Endothelial cell of umbilical vein (primary cell): ENCODE measurements around the gene BCAN. TPM values are rescaled to one million over a fixed set of nuclear protein-coding genes. Genes with fewer than 3 reads are reported as not detected.

Source experiments
- BruUV-seq: library from RNA; stranded (reverse); fragments of 400-500 nt; replicated peaks from 2 replicates; lab custom pipeline; 2021; lab: Mats Ljungman, UMichigan
- CTCF ChIA-PET: fragments of 300-600, 350-600 bp; sonication (Branson Sonifier 250); formaldehyde crosslinking; loops from one replicate; lab custom pipeline; 2021; ENCODE audit warnings: antibody characterized with exemption, inconsistent platforms; lab: Charles Lee
- POLR2A ChIA-PET: fragments of 300-600, 350-600 bp; sonication (Branson Sonifier 250); formaldehyde crosslinking; loops from one replicate; lab custom pipeline; 2021; ENCODE audit warnings: antibody characterized with exemption, inconsistent platforms; lab: Charles Lee
- DNase-seq: peaks from one replicate; pipeline ENCODE4 v3.0.0-alpha.2; 2011; ENCODE audit warnings: low read depth, low spot score
- FAIRE-seq: peaks from 2 replicates; lab custom pipeline; 2011; peaks lifted over from hg19 to GRCh38; lab: Jason Lieb, UNC
- H2AFZ ChIP-seq: 2 replicates; pipeline ENCODE4 v1.6.0; 2012; ENCODE audit warnings: low read depth, low read length, control low read depth, inconsistent platforms
- H3K27ac ChIP-seq: 2 replicates; pipeline ENCODE4 v1.5.1; 2011; ENCODE audit warnings: low read depth, mild to moderate bottlenecking, control low read depth, low read length, moderate library complexity; ENCODE audit not compliant: insufficient read depth
- H3K27me3 ChIP-seq, 2 experiments: 2 replicates each; pipeline versions ENCODE4 v1.6.0 to v1.6.1; 2011; ENCODE audit warnings: low read length in 2 of 2, mixed read lengths in 1 of 2; ENCODE audit not compliant: control insufficient read depth in 2 of 2, insufficient read depth in 2 of 2
- H3K36me3 ChIP-seq, 2 experiments: 2 replicates in 1 of 2; 3 replicates in 1 of 2; pipeline ENCODE4 v1.5.1; 2011; ENCODE audit warnings: low read length in 2 of 2, mild to moderate bottlenecking in 1 of 2, moderate library complexity in 1 of 2; ENCODE audit not compliant: control insufficient read depth in 2 of 2, insufficient read depth in 2 of 2; ENCODE audit errors: extremely low read depth in 1 of 2
- H3K4me1 ChIP-seq: 3 replicates; pipeline ENCODE4 v1.5.1; 2011; ENCODE audit warnings: mild to moderate bottlenecking, low read length; ENCODE audit not compliant: control insufficient read depth, insufficient read depth; ENCODE audit errors: extremely low read depth
- H3K4me2 ChIP-seq: 2 replicates; pipeline ENCODE4 v1.6.1; 2011; ENCODE audit warnings: low read length, control low read depth, mixed read lengths; ENCODE audit not compliant: insufficient read depth
- H3K4me3 ChIP-seq, 3 experiments: fragments of 200-600 bp in 1 of 3; sonication (generic), shearing (Covaris generic) in 1 of 3; replicated peaks in 1 of 3; 2 replicates each; pipeline ENCODE4 v1.5.1; 2011 to 2016; ENCODE audit warnings: control low read depth in 3 of 3, low read length in 3 of 3, mild to moderate bottlenecking in 2 of 3, inconsistent platforms in 1 of 3, low read depth in 1 of 3, moderate library complexity in 1 of 3; ENCODE audit not compliant: insufficient read depth in 1 of 3
- H3K79me2 ChIP-seq: 2 replicates; pipeline ENCODE4 v1.6.0; 2012; ENCODE audit warnings: low read length, inconsistent platforms; ENCODE audit not compliant: control insufficient read depth, insufficient read depth
- H3K9ac ChIP-seq: replicated peaks from 2 replicates; pipeline ENCODE3; 2011; ENCODE audit warnings: low read length, control low read depth; ENCODE audit not compliant: insufficient read depth; ENCODE audit errors: extremely low read depth
- H3K9me1 ChIP-seq: replicated peaks from 3 replicates; pipeline ENCODE4 v1.6.0; 2011; ENCODE audit warnings: mild to moderate bottlenecking, low read length; ENCODE audit not compliant: control insufficient read depth, insufficient read depth; ENCODE audit errors: extremely low read depth
- H3K9me3 ChIP-seq: replicated peaks from 2 replicates; pipeline ENCODE4 v1.5.1; 2012; ENCODE audit warnings: low read length, inconsistent platforms; ENCODE audit not compliant: control insufficient read depth, insufficient read depth
- H4K20me1 ChIP-seq: replicated peaks from 2 replicates; pipeline ENCODE3; 2011; ENCODE audit warnings: mild to moderate bottlenecking, low read length; ENCODE audit not compliant: control insufficient read depth, insufficient read depth; ENCODE audit errors: extremely low read depth
- CTCF ChIP-seq, 2 donors: IDR thresholded peaks; 1 replicate in 1 of 2; 2 replicates in 1 of 2; pipeline ENCODE4 v1.5.1; 2011; ENCODE audit warnings: low read length in 2 of 2, mild to moderate bottlenecking in 2 of 2, moderate library complexity in 2 of 2, control low read depth in 1 of 2, inconsistent platforms in 1 of 2, low read depth in 1 of 2; ENCODE audit not compliant: insufficient read depth in 1 of 2; ENCODE audit errors: extremely low read depth in 1 of 2
- EZH2 ChIP-seq: IDR thresholded peaks from 2 replicates; pipeline ENCODE4 v1.6.1; 2012; ENCODE audit warnings: borderline replicate concordance, low read depth, mild to moderate bottlenecking, moderate library complexity, low read length, inconsistent platforms; ENCODE audit not compliant: severe bottlenecking
- FOS ChIP-seq: IDR thresholded peaks from 2 replicates; pipeline ENCODE4 v1.6.1; 2011; ENCODE audit warnings: mild to moderate bottlenecking, low read length, moderate library complexity, borderline replicate concordance; ENCODE audit not compliant: insufficient read depth
- GATA2 ChIP-seq: IDR thresholded peaks from 2 replicates; pipeline ENCODE4 v1.7.0; 2011; ENCODE audit warnings: low read depth, mild to moderate bottlenecking, moderate library complexity, mixed read lengths, low read length; ENCODE audit not compliant: insufficient read length, insufficient read depth
- JUN ChIP-seq: IDR thresholded peaks from 2 replicates; pipeline ENCODE4 v1.6.1; 2011; ENCODE audit warnings: borderline replicate concordance, low read depth; ENCODE audit not compliant: insufficient read length, insufficient read depth
- MAX ChIP-seq: IDR thresholded peaks from 2 replicates; pipeline ENCODE4 v1.6.1; 2011; ENCODE audit not compliant: insufficient read depth, insufficient read length
- MYC ChIP-seq: IDR thresholded peaks from one replicate; pipeline ENCODE4 v1.6.1; 2011; ENCODE audit warnings: mild to moderate bottlenecking, low read depth, low read length
- POLR2A ChIP-seq: IDR thresholded peaks from 2 replicates; pipeline ENCODE4 v1.6.1; 2012; ENCODE audit warnings: low read depth, mild to moderate bottlenecking, control low read depth, low read length
- POLR2AphosphoS5 ChIP-seq: IDR thresholded peaks from 2 replicates; pipeline ENCODE4 v1.6.1; 2012; ENCODE audit warnings: low read depth, mild to moderate bottlenecking, control low read depth, low read length, moderate library complexity; ENCODE audit not compliant: insufficient read depth
- dilution Hi-C: fragments of 300-500 bp; cut with MboI; formaldehyde crosslinking; loops from one replicate; pipeline ENCODE4 v1.15.0; 2019; ENCODE audit warnings: low sequenced_read_pairs; ENCODE audit not compliant: extremely low pct_ligation_motif_present
- intact Hi-C: fragments of 100-400 bp; cut with micrococcal nuclease; formaldehyde crosslinking; loops from one replicate; pipeline ENCODE4 v1.10.0; 2022
- polyA plus RNA-seq, 4 experiments: library from polyadenylated mRNA; depleted of rRNA in 3 of 4; stranded (reverse) in 3 of 4; unstranded in 1 of 4; fragments of >200 nt; gene quantifications; 2 replicates each; pipeline versions ENCODE4 v1.2.1 to v1.2.3, GENCODE V29; 2011 to 2012; ENCODE audit warnings: missing spikeins in 1 of 4
- total RNA-seq: library from RNA; stranded (reverse); gene quantifications from 2 replicates; pipeline ENCODE4 v1.2.3, GENCODE V29; 2021

The BCAN gene
- total and polyA plus RNA-seq, 2 donors (not counting 3 experiments of a cell fraction or from before 2014, with no cell fraction given) = 0.15 TPM; not detected in 1

DNA sequence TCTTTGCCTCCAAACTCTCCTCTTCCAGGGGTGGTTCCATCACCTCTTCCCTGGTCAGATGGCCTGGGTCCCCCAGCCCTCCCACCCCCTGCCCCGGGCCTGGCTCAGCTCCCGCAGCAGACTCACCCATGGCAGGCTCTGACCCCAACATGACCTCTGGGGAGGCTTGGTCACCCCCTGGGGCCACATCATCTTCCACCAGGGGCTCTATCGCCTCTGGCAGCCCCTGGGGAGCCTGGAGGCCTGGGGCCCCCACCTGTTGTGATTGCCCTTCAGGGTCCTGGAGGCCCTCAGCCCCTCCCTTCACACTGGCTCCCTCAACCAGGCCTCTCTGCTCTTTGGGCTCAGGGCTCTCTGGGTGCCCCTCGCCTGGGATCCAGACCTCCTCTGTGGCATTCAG is 28.9 kb downstream of the BCAN start:
- Histone ChIP-seq H3K4me3 (no peak overlapping the region), H3K4me2 (no peak overlapping the region), H2AFZ (no peak overlapping the region), H3K4me1 (peaks cover 22% of the 10 kb centered on the region), H3K9ac (no peak overlapping the region), H3K36me3 (peaks cover 0 to 6% of the 10 kb centered on the region in 2 experiments), H3K9me1 (no peaks in the 10 kb centered on the region), H3K9me3 (no peaks in the 10 kb centered on the region), H3K27ac (no peak overlapping the region), H3K27me3 (no peaks in the 10 kb centered on the region), H4K20me1 (no peaks in the 10 kb centered on the region), H3K79me2 (peaks cover 21% of the 10 kb centered on the region)
- dilution Hi-C loops = no loop called here
- ChIA-PET POLR2A (no interaction called here), CTCF (interaction anchor here (0.7 to 1.4 kb wide), 2 partner anchors 11 to 55 kb away, joined by 3 to 5 read pairs; no protein-coding TSS in a partner anchor)
- BruUV-seq = no TSS peak
- FAIRE-seq (no peak), DNase-seq (no peak)
- intact Hi-C loops = no loop called here
- TF ChIP-seq JUN = no peak
- no peak for TF ChIP-seq POLR2A
- no peak for TF ChIP-seq EZH2
- no peak for TF ChIP-seq MYC
- no peak for TF ChIP-seq GATA2
- TF ChIP-seq POLR2AphosphoS5 = no peak
- TF ChIP-seq CTCF (IDR thresholded peaks at IDR 0.05; ENCODE audit: extremely low read depth in 1 of 2, insufficient read depth in 1 of 2, low read depth in 1 of 2, low read length in 2 of 2) = no peak
- no peak for TF ChIP-seq MAX
- TF ChIP-seq FOS = no peak
